Stimulated activated CD4-positive, alpha-beta T cell treated with anti-CD3 and anti-CD28 coated beads, TNF-alpha, amount 100 ng/mL, for 1 hour (primary cell): ENCODE results near the gene EARS2.
A peak's percentile ranks its signal among the peaks of the same experiment; 100 is the strongest.

Experiments used
- DNase-seq, 3 donors: peaks; one replicate each; pipeline ENCODE4 v3.0.0-alpha.2; 2020; ENCODE audit warnings: low read depth in 3 of 3, low spot score in 1 of 3

The EARS2 gene

DNA sequence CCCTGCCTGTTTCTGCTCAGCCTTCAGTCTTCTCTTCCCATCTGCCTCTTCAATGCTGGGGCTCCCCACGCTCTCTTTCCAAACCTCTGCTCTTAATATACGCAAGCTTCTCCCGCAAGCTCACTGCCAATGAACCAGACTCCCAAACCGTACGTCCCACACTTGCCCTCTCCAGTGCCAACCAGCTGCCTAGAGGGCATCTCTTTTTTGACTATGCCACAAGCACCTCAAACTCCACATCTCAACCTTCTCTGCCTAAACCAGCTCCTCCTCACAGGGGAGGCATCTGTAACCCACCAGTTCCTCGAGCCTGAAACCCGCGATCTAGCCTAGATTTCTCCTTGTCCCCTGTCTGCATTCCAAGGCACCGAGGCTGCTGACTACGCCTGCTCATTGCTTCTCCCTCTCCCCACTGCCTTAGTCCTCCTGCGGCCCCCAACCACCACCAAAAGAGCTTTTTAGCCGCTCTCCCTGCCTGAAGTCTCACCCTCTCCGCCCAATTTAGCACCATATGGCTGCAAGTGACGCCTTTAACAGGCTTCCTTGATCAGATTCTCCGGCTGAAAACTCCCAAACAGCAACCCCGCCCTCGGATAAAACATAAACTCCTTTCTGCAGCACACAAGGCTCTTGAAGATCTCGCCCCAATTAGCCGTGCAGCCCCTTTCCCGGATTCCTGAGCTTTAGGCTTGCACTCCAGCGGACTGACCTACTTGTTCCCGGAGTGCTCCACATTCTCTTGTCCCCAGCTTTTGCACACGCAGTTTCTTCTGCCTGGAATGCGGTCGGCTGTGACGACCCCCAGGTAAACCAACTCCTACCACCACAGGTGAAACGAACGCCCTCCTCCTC lies 48.3 kb downstream of the EARS2 start:
- DNase-seq, result no peak

DNA sequence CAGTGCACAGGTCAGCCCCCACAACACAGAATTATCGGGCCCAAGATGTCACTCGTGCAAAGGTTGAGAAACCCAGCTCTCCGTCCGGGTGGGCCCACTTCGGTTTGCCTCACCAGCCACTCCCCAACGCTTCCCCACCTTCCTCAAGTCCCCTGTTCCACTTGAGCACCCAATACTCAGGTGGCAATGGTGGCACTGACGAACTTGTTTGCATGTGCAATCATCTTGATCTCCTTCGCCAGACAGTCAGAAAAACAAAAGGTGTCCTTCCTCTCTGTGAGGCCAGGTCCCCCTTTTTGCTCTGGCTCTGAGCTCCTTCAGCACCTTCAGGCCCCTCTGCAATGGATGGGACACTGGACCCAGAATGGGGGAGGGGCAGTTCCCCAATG lies 50.5 kb downstream of the EARS2 start:
- no peak for DNase-seq

DNA sequence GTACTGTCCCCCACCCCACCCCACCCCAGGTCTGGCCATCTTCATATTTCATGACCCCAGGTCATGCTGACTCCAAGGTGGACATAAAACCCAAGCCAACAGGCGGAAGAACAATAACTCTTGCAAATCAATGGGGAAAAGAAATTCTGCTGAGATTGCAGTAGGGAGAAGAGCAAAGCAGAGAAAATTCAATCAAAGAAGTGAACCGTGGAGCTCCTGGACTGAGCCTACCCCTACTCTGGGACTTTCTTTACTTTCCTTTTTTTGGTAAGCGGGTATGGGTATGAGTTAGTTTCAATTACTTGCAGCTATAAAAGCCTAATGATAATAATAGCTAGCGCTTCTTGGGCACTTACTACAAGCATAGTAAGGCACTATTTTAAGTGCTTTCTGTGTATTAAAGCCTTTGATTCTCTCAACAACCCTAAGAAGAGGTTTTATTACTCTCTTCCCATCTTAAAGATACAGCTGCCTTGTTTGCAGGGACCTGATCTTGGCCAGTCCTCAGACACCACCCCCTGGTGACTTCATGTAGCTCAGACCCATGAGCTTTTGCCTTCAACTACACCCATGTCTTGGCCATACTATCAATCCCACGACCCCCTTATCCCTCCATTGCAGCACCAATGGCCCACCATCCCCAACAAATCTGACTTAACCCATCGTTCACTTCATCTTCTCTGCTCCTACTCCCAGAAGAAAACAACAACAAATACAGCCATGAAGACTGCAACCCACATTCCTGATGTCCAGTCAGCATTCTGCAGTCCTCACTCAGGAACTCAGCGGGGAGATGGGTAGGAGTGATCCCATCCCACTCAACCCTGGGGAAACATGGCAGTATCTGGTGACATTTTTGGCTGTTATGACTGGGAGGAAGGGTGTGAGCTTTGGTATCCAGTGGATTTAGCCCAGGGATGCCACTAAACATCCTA lies 51.2 kb downstream of the EARS2 start:
- no peak for DNase-seq

DNA sequence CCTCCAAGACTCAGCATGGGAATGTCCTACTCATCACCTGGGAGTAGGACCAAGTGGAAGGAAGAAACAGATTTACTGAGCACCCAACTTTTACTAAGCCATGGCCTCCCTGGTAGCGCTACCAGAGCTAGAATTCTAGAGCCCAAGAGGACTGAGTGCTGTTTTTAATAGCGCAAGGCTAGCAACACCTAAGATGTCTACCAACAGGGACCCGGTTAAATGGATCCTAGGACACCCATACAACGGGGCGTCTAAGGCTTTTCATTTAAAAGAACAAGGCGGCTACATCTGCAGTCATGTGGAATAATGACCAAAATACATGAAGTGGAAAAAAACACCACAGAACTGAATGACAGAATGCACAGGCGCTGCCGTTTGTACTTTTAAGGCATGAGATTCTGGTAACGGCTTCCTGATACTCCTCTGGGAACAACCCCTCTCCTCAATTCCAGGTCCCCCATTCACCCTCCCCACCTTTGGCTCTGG lies 51.9 kb downstream of the EARS2 start:
- DNase-seq, result no peak

DNA sequence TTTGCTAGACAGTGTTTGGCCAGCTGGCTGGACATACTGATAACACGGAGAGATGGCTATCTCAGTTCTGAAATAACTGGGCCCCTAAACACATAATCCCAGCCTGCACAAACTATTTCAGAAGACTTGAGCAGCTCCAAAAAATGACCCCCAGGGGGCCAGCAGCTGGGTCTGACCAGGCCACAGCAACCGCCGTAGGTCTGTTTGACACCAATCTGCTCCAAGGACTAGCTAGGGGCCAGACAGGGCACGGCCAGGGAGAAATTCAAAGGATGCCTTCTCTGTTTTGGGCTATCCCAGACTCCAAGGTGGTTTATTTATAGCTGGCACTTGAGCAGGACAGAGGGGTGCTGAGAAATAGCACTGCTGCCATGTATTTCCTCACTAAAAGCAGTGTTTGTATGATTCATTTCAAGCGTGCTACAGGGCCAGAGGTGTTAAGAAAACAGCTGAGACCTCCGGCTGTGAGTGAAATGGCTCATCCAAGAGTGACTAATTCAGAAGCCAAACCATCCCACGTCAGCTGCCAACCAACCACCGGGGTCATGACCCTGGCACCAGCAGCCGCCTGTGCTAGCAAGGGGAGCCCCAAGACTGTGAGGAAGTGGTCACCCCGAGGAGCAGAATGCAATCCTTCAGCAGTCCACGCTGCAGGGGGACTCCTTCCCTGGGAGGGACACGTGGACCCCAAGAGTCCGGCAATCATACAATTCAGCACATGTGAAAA lies 52.5 kb downstream of the EARS2 start:
- peak in 2 of 3 donors; percentile 18 to 39 for DNase-seq

DNA sequence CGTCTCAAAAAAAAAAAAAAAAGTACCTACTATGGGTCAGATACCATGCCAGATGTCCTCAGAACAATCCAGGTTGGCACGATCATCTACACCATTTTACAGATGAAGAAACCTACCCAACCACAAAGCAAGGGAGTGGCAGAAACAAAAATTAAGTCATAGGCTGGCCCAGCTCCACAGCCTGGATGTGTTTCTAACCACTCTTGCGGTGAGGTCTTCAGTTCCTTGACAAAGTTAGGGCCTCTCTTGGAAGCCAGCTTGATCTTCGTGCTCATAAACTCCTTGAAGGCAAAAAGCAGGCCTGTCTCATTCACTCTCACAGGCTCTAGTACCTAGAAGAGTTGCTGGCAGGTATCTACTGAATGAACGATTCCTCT lies 53.1 kb downstream of the EARS2 start:
- no peak for DNase-seq

DNA sequence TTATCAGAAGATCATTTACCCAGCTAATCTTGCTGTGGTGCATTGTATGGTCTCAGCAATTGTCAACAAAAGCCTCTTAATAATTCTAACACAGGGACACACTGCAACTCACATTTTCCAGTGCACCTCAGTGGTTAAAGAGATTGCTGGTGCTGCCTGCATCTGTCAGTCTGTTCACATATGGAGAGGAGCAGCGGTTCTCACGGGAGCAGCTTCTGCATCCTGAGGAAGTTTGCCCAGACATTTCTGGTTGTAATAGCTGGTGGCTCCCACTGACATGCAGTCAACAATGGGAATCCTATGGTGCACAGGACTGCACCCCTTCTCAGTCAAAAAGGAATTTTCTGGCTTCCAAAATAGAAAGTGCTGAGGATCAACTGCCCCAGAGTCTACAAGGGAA lies 54.7 kb downstream of the EARS2 start:
- DNase-seq, result no peak

DNA sequence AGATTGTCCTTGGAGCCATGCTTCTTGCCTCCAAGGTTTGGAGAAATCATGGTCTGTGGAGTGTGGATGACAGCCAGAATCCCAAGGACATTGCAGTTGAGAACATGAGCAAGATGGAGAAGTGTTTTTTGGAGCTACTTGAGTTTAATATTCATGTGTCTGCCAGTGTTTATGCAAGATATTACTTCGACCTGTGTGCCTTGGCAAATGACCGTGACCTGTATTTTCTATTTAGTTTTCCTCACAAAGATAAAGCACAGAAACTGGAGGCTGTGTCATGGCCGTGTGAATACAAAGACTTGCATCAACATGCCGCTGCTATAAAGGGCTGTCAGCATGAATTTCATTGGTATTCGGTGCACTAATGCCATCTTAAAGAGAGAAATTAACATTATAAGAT lies 55.9 kb downstream of the EARS2 start:
- no peak for DNase-seq

DNA sequence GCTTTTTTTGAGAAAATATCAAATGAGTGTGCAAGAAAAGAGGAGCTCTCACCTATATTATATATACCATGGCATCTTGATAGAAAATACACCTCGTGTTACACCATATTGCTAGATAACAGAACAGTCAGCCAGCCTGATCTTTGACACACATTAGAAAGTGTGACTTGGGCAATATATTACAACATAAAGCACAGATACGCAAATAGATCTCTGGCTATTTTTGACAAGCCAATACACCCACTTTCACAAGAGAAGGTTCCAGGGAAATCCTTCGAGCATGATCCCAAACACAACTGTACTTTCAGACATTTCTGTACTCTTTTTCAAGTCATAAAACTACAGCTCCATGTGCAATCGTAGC lies 56.3 kb downstream of the EARS2 start:
- DNase-seq, result no peak

DNA sequence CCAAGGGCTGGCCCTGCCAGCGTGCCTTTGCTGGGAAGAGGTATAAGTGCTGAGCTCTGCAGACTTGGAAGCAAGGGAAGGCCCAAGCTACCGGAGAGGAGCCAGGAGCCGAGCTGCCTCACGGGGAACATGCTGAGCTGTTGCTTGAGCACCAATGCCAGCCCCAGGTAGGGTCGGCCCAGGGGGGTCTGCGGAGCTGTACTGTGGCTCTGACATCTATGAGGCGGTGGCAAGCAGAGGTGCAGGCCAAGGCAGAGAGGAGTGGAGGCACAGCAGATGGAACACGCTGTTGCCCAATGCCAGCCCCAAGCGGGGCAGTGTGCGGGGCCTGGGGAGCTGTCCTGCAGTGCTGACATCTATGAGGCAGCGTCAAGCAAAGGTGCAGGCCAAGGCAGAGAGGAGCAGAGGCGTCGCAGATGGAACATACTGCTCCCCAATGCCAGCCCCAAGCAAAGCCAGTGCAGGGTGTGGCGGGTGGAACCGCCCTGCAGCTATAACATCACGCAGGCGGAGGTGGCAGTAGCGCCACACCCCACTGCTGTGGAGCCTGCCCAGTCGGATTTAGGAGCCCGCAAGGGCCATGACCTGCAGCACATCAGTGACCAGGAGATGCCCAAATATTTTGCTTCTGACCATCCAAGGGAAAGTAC lies 56.8 kb downstream of the EARS2 start:
- DNase-seq, result no peak

DNA sequence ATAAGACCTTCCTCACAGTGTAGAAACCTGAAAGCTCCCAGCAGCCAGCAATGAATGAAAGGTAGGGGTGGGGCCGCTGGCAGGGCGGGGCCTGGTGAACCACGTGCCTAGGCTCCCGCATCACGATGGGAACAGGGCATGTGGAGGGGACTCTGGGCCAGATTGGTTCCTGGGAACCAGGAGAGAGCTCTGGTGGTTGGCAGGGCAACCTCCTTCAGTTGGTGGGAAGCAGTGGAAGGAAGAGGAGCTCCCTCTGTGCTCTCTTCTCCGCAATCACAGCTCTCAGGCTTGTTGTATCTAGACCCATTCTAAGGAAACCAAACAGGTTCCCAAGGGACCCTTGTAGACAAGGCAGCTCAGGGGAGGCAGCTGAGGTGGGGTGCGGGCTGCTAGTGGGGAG lies 57.3 kb downstream of the EARS2 start:
- no peak for DNase-seq

DNA sequence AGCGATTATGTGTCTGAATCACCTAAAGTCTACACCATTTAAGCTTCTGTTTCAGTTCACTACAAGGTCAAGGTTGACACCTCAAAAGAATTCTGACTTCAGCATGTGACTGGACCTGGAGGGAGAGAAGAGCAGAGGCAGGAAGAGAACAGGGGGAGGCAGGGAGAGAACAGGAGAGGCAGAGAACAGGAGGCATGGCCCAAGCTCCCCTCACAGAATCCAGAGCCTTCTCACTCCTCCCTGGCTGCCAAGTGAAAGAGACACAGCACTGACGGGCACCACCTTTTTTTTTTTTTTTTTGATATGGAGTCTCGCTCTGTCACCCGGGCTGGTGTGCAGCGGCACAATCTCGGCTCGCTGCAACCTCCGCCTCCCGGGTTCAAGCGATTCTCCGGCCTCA lies 58.3 kb downstream of the EARS2 start:
- no peak for DNase-seq

DNA sequence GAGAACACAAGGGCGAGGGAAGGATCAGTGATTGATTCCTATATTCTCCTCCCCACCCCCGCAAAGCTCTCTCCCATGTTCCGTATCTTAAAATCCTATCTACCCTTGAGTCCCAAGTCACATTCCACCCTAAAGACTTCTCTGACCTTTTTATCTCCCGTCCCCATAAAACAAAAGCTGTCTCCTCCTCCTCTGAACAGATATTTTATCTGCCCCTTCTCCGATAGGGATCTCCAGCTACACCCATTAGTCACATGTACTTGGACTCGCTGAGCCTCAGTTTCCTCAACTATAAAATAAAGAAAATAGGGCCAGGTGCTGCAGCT lies 59.6 kb downstream of the EARS2 start:
- DNase-seq, result no peak

DNA sequence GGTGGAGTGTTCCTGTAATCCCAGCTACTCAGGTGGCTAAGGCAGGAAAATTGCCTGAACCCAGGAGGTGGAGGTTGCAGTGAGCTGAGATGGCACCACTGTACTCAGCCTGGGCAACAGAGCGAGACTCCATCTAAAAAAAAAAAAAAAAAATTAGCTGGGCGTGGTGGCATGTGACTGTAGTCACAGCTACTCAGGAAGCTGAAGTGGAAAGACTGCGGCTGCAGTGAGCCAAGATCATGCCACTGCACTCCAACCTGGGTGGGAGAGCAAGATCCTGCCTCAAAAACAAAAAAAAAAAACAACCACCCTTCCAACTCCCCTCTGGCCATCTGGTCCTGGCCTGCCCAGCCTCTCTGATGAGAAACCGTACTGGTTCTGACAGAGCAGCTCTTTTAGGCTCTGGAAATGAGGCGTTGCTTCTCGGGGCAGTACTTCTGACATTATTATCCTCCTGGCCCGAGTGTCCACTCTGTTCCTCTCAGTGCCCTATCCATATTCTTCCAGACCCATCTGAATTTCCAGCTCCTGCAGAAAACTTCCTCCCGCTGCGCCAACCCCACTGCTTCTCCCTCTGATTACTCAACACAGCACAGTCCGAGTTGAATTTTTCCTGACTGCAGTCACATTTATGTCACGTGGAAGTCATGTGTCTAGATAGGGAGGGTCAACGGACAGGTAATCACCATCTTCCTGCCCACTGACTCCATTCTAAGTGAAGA lies 60.2 kb downstream of the EARS2 start:
- no peak for DNase-seq

DNA sequence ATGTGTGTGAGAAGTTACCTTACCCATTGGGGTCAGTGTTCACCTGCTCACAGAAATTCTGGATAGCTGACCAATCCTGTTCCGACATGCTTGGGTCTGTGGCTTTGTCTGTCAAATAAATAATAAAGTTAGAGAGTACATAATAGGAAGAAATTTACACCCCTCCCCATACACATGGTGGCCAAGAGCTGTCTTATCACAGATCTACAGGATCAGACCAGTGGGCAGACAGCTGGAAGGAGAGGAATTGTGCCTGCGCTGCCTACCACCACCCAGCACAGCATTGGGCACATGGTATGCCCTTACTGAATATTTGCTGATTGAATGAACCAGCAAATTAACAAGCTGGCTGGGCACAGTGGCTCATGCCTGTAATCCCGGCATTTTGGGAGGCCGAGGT lies 61.5 kb downstream of the EARS2 start:
- DNase-seq, result no peak

DNA sequence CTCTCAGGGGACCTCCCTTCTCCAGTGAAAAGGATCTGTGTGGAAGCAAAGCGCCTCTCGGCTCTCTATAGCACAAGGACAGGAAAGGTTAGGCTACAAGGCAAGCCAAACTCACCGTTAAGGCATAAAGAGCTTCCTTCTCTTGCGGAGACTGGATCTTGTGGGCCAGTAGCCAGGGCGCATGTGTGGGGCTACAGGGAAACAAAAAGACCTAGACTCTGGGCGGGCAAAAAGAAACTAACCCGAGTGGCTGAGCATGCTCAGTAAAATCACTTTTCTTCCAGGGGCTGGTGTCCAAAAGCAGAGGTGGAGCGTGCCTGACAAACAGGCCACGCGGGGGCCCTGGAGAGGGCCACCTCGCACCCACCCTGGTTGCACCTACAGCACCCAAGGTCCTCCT lies 63.0 kb downstream of the EARS2 start:
- DNase-seq, result no peak

DNA sequence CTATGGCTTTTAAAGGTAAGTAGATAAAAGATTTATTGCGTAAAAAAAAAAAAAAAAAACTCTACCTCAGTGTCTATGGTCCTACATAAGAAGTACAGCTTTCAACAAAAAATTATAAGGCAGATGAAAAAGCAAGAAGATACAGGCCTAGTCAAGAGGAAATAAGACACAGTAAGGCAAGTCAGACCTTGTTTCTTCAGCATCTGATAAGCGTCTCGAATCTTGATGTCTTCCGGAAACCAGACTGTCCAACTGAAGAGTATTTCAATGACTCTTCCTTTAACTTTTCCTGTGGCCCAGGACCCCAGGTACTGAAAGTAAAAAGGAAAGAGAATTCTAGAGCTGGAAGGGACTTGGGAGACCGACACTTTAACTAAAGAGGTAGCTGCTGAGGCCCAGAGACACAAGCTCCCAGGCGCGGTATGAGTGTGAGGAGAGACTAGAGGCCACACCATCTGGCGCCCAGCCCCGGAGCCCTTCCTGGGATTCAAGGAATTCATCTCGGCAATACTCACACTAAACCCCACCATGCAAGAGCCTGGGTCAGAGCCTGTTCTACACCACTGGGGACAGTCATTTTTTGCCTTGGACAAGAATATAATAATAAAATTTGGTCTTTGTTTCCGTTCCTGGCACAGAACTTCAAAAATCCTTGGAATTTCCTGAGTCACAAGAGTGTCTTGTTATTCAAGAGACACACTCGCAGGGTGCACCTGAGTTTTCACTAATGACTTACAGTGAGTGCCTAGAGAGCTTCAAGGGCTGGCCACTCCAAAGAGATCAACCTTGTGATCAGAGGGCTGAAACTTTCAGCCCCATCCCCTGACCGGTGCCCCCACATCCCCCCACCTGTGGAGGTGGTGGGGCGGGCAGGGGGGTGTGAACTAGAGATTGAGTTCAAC lies 65.4 kb downstream of the EARS2 start:
- no peak for DNase-seq

DNA sequence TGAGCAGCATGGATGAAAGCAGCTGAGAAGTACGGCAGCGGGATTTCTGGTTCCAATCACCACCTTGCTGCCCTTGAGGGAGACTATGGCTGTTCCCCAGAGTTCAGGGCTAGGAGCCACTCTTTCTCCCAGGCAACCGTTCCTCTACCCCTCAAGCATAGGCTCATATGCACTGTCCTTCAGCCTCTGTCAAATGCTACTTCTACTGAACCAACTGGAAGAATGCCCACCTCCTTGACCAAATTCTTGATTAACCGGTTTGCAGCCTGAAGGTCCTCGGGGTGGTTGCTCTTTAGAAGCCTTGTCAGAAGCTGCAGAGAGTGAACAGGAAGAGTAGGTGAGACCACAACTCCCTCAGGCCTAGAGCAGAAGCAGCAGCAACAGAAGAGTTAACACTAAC lies 70.7 kb downstream of the EARS2 start:
- DNase-seq, result no peak

DNA sequence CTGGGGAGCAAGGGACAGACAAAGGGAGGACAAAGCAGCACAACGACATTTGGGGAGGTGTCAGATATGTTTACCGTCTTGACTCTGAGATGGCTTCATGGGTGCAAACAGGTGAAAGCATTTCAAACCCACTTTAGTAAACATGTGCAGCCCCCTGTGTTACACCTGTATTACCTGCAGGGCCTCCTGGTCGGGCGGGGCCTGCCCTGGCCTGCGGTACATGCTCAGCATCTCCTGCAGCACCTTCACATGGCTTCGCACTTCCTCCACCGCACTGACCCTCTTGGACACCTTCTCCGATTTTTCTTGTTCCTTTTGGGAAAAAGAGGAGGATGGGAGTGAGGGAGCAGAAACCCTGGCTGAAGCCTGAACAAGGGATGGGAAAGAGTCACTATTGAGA lies 71.3 kb downstream of the EARS2 start:
- DNase-seq, result no peak

DNA sequence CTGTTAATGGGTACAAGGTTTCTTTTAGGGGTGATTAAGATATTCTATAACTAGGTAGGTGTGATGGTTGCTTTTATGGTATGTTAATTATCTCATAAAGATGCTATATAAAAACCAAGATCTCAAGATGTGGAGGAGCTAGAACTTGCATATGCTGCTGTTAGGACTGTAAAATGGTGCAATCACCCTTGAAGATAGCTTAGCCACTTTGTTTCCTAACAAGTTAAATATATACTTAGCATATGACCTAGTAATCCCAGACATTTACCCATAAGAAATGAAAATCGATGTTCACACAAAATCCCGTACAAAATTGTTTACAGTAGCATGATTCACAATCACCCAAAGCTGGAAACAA lies 71.9 kb downstream of the EARS2 start:
- no peak for DNase-seq
